Fibroblast of lung (primary cell): Measurements from ENCODE around the gene SBDS. TPM values are rescaled to one million over a fixed set of nuclear protein-coding genes. Genes with fewer than 3 reads are reported as not detected.
"Not testable (repeated sequence)": the region's sequence is repeated elsewhere in the genome, so short reads cannot be mapped to it uniquely, and the experiment has no call there.

Experiments
- DNase-seq, 2 donors: peaks; one replicate each; pipeline versions ENCODE4 v3.0.0 to v3.0.0-alpha.2; 2010; ENCODE audit warnings: low read depth in 2 of 2
- H2AFZ ChIP-seq: 2 replicates; pipeline ENCODE4 v1.5.1; 2012; ENCODE audit warnings: low read length, control low read depth, inconsistent platforms
- H3K27ac ChIP-seq: 2 replicates; pipeline ENCODE4 v1.5.1; 2011; ENCODE audit warnings: low read length, control low read depth; ENCODE audit not compliant: insufficient read depth
- H3K27me3 ChIP-seq: 2 replicates; pipeline ENCODE4 v1.5.1; 2011; ENCODE audit warnings: mild to moderate bottlenecking, low read length; ENCODE audit not compliant: control insufficient read depth, insufficient read depth
- H3K36me3 ChIP-seq: 2 replicates; pipeline ENCODE4 v1.5.1; 2011; ENCODE audit warnings: low read length; ENCODE audit not compliant: control insufficient read depth, insufficient read depth
- H3K4me1 ChIP-seq: 2 replicates; pipeline ENCODE4 v1.5.1; 2011; ENCODE audit warnings: low read length; ENCODE audit not compliant: control insufficient read depth, insufficient read depth; ENCODE audit errors: extremely low read depth
- H3K4me2 ChIP-seq: 2 replicates; pipeline ENCODE4 v1.5.1; 2011; ENCODE audit warnings: low read length, control low read depth; ENCODE audit not compliant: insufficient read depth; ENCODE audit errors: extremely low read depth
- H3K4me3 ChIP-seq, 4 experiments: fragments of 200-600 bp in 1 of 4; sonication (generic) in 1 of 4; replicated peaks in 1 of 4; 2 replicates each; pipeline ENCODE4 v1.5.1; 2011 to 2016; ENCODE audit warnings: low read length in 4 of 4, low read depth in 3 of 4, mild to moderate bottlenecking in 3 of 4, control low read depth in 2 of 4, inconsistent platforms in 1 of 4, mixed read lengths in 1 of 4; ENCODE audit not compliant: insufficient read depth in 1 of 4; ENCODE audit errors: control extremely low read depth in 1 of 4
- H3K79me2 ChIP-seq: 2 replicates; pipeline ENCODE4 v1.5.1; 2012; ENCODE audit warnings: mild to moderate bottlenecking, low read length, inconsistent platforms; ENCODE audit not compliant: control insufficient read depth, insufficient read depth
- H3K9ac ChIP-seq: 2 replicates; pipeline ENCODE4 v1.5.1; 2011; ENCODE audit warnings: mild to moderate bottlenecking, low read length, control low read depth; ENCODE audit not compliant: insufficient read depth
- H3K9me3 ChIP-seq: 2 replicates; pipeline ENCODE4 v1.5.1; 2012; ENCODE audit warnings: low read depth, low read length; ENCODE audit not compliant: control insufficient read depth, insufficient read depth
- H4K20me1 ChIP-seq: 2 replicates; pipeline ENCODE4 v1.5.1; 2011; ENCODE audit warnings: low read length; ENCODE audit not compliant: control insufficient read depth, insufficient read depth; ENCODE audit errors: extremely low read depth
- CTCF ChIP-seq, 2 donors: IDR thresholded peaks in 1 of 2; conservative IDR thresholded peaks in 1 of 2; 1 replicate in 1 of 2; 2 replicates in 1 of 2; pipeline ENCODE4 v1.5.1; 2011 to 2012; ENCODE audit warnings: low read length in 2 of 2, control low read depth in 1 of 2, inconsistent platforms in 1 of 2, low read depth in 1 of 2, mild to moderate bottlenecking in 1 of 2
- EZH2 ChIP-seq: IDR thresholded peaks from 2 replicates; pipeline ENCODE4 v1.5.1; 2012; ENCODE audit warnings: low read length, control low read depth, mild to moderate bottlenecking; ENCODE audit errors: missing control alignments
- polyA plus RNA-seq, 2 donors: library from polyadenylated mRNA; depleted of rRNA in 1 of 2; stranded (reverse) in 1 of 2; unstranded in 1 of 2; fragments of >200 nt; gene quantifications; 2 replicates each; pipeline ENCODE4 v1.2.1, GENCODE V29; 2011 to 2012; ENCODE audit warnings: missing spikeins in 1 of 2
- total RNA-seq: library from RNA; depleted of rRNA; stranded (reverse); fragments of >200 nt; gene quantifications from 2 replicates; pipeline ENCODE4 v1.2.1, GENCODE V29; 2014

Gene SBDS
- total and polyA plus RNA-seq, 2 donors (not counting 1 experiment from before 2014, with no cell fraction given): 118 to 172 TPM

DNA sequence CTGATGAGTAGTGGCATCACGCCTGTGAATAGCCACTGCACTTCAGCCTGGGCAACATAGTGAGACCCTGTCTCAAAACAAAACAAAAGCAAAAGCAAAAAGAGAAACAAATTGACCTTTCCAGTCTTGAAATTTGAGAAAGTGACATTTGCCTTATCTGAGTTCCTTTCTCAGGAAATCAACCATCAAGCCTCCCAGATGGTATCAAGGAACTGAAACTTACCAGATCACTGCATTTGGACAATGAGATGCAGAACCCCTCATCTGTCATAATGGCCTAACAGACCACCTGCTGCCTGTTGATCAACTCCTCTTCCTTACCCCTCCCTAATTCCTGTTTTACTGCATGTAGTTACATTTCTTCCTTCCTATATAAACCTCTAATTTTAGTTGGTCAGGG, 15.1 kb downstream of the SBDS start:
- H3K4me3 ChIP-seq, H3K36me3 ChIP-seq, H3K9me3 ChIP-seq, H3K27ac ChIP-seq, H3K79me2 ChIP-seq, H3K4me1 ChIP-seq, H3K27me3 ChIP-seq, DNase-seq, H2AFZ ChIP-seq, H3K4me2 ChIP-seq, H3K9ac ChIP-seq, H4K20me1 ChIP-seq: not testable (repeated sequence)

DNA sequence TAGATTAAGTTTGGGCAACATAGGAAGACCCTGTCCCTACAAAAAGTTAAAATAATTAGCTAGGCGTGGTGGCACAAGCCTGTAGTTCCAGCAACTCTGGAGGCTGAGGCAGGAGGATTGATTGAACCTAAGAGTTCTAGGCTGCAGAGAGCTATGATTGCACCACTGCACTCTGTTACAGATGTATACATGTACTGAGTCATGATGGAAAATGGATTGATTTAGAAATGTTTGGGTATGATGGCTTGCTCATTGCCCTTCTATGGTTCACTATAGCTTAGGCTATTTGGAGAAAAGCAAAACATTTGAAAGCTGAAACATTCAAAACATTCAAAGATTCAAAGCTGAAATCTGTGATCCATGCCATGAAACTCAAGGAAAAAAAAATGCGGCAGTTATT, 16.4 kb downstream of the SBDS start:
- H3K4me2 ChIP-seq: peak overlapping the region; percentile 25
- not testable (repeated sequence) for H3K9ac ChIP-seq, H3K9me3 ChIP-seq, H3K27me3 ChIP-seq, H4K20me1 ChIP-seq, H3K36me3 ChIP-seq, H3K79me2 ChIP-seq, H3K4me3 ChIP-seq, H3K27ac ChIP-seq, H2AFZ ChIP-seq, H3K4me1 ChIP-seq
- DNase-seq: peak in 1 of 2 donors; percentile 27

GRCh38 chr7:66978312-66978711, 17.1 kb downstream of the SBDS start:
- H4K20me1 ChIP-seq, H3K79me2 ChIP-seq, H3K4me1 ChIP-seq, H3K4me2 ChIP-seq, H3K27ac ChIP-seq, H3K4me3 ChIP-seq, H3K9me3 ChIP-seq, H3K9ac ChIP-seq, H3K36me3 ChIP-seq, H2AFZ ChIP-seq, H3K27me3 ChIP-seq, DNase-seq: not testable (repeated sequence)

DNA sequence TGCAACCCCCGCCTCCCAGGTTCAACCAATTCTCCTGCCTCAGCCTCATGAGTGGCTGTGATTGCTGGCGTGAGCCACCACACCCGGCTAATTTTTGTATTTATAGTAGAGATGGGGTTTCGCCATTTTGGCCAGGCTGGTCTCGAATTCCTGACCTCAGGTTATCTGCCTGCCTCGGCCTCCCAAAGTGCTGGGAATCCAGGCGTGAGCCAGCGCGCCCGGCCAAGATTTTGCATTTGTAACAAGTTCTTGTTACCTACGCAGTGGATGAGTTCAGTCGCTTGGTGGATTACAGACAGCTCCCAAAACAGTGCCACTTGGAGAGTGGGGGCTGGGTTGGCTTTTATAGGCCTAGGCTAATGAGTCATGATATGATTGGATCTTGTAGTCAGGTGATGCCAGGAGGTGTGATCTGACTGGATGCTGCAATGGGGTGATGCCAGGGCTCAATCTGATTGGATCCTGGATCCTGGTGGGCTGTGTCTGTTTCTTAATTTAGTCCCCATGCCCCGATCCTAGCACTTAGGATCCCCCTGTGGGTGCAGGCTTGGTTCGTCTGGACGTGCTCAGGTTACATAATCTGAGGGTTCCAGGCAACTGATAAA, 20.3 kb downstream of the SBDS start:
- Histone ChIP-seq H3K27ac (no peak overlapping the region), H3K4me2 (no peak overlapping the region), H3K79me2 (no peaks in the 10 kb centered on the region), H3K4me1 (no peaks in the 10 kb centered on the region), H3K9me3 (no peaks in the 10 kb centered on the region), H3K9ac (no peak overlapping the region), H2AFZ (no peak overlapping the region), H3K27me3 (no peaks in the 10 kb centered on the region), H3K4me3 (no peak overlapping the region), H4K20me1 (no peaks in the 10 kb centered on the region), H3K36me3 (no peaks in the 10 kb centered on the region)
- DNase-seq: no peak
- TF ChIP-seq EZH2 (no peak), CTCF (conservative IDR thresholded peaks at IDR 0.05 in 1 of 2, IDR thresholded peaks at IDR 0.05 in 1 of 2; ENCODE audit: low read depth in 1 of 2, low read length in 2 of 2) (no peak)
